Loucy (cell line): ENCODE data around the gene NTSR2.

Source experiments
- CTCF ChIP-seq: fragments of 200-600 bp; sonication (generic); conservative IDR thresholded peaks from 2 replicates; pipeline ENCODE4 v1.5.1; 2014; ENCODE audit warnings: mild to moderate bottlenecking, antibody characterized with exemption, low read length
- EZH2phosphoT487 ChIP-seq: fragments of 200-600 bp; IDR thresholded peaks from 2 replicates; pipeline ENCODE4 v1.6.1; 2018; ENCODE audit warnings: antibody characterized with exemption, mild to moderate bottlenecking, moderate library complexity, borderline replicate concordance

- TF ChIP-seq CTCF: no peak
- no peak for TF ChIP-seq EZH2phosphoT487
Observed at GRCh38 chr2:11617984-11618707, 51.8 kb downstream of the NTSR2 start.
